DOHH2 (cell line): ENCODE measurements around the gene SLCO3A1.

Experiments
- H3F3A ChIP-seq: fragments of 200-600 bp; sonication (generic), shearing (Covaris generic); 2 replicates; pipeline ENCODE4 v1.6.0; 2016; ENCODE audit warnings: antibody characterized with exemption, mild to moderate bottlenecking; ENCODE audit not compliant: control insufficient read depth, insufficient read depth
- H3K27ac ChIP-seq: fragments of 200-600 bp; sonication (generic); 2 replicates; pipeline ENCODE4 v1.5.1; 2014; ENCODE audit warnings: low read depth, mild to moderate bottlenecking, low read length, moderate library complexity
- H3K27me3 ChIP-seq: fragments of 200-600 bp; sonication (generic); 2 replicates; pipeline ENCODE4 v1.6.1; 2014; ENCODE audit warnings: mild to moderate bottlenecking, low read length, mixed read lengths; ENCODE audit not compliant: control insufficient read depth
- H3K36me3 ChIP-seq: fragments of 200-600 bp; sonication (generic); 2 replicates; pipeline ENCODE4 v1.6.1; 2014; ENCODE audit warnings: mild to moderate bottlenecking, low read length, moderate library complexity, mixed read lengths; ENCODE audit not compliant: control insufficient read depth
- H3K4me1 ChIP-seq: fragments of 200-600 bp; sonication (generic); 2 replicates; pipeline ENCODE4 v1.6.1; 2014; ENCODE audit warnings: mild to moderate bottlenecking, low read length, mixed read lengths; ENCODE audit not compliant: control insufficient read depth
- H3K4me2 ChIP-seq: fragments of 200-600 bp; sonication (generic); 2 replicates; pipeline ENCODE4 v1.6.0; 2014; ENCODE audit warnings: mild to moderate bottlenecking, low read length, moderate library complexity
- H3K4me3 ChIP-seq: fragments of 200-600 bp; sonication (generic); 2 replicates; pipeline ENCODE4 v1.5.1; 2014; ENCODE audit warnings: mild to moderate bottlenecking, low read length, mixed read lengths
- H3K79me2 ChIP-seq: fragments of 200-600 bp; sonication (generic); 2 replicates; pipeline ENCODE4 v1.6.1; 2014; ENCODE audit warnings: mild to moderate bottlenecking, low read length, mixed read lengths; ENCODE audit not compliant: control insufficient read depth
- H3K9me2 ChIP-seq: fragments of 200-600 bp; sonication (generic); replicated peaks from 2 replicates; pipeline ENCODE4 v1.6.1; 2014; ENCODE audit warnings: mild to moderate bottlenecking, low read length, mixed read lengths; ENCODE audit not compliant: control insufficient read depth
- H3K9me3 ChIP-seq: fragments of 200-600 bp; sonication (generic); 2 replicates; pipeline ENCODE4 v1.6.1; 2014; ENCODE audit warnings: antibody characterized with exemption, low read length, mixed read lengths; ENCODE audit not compliant: control insufficient read depth, insufficient read depth
- H4K20me1 ChIP-seq: fragments of 200-600 bp; sonication (generic); 2 replicates; pipeline ENCODE4 v1.6.0; 2014; ENCODE audit warnings: low read depth, mild to moderate bottlenecking, antibody characterized with exemption, low read length, moderate library complexity; ENCODE audit not compliant: control insufficient read depth, insufficient read depth
- CTCF ChIP-seq: fragments of 200-600 bp; sonication (generic); IDR thresholded peaks from one replicate; pipeline ENCODE4 v1.5.1; 2014; ENCODE audit warnings: antibody characterized with exemption, mild to moderate bottlenecking, low read depth, low read length; ENCODE audit not compliant: poor library complexity, severe bottlenecking
- EZH2phosphoT487 ChIP-seq: fragments of 200-600 bp; sonication (generic); IDR thresholded peaks from 2 replicates; pipeline ENCODE4 v1.6.1; 2017; ENCODE audit warnings: borderline replicate concordance, mild to moderate bottlenecking, antibody characterized with exemption, low read length, moderate library complexity, mixed read lengths

The SLCO3A1 gene

GRCh38 chr15:92017882-92018534 lies 164.5 kb downstream of the SLCO3A1 start:
- H3K4me1 ChIP-seq = peaks cover 14% of the 10 kb centered on the region
- H3F3A ChIP-seq = no peaks in the 10 kb centered on the region
- no peaks in the 10 kb centered on the region for H3K9me3 ChIP-seq
- H3K79me2 ChIP-seq = no peaks in the 10 kb centered on the region
- H3K4me2 ChIP-seq = no peak overlapping the region
- H3K27ac ChIP-seq = no peak overlapping the region
- no peaks in the 10 kb centered on the region for H3K9me2 ChIP-seq
- no peaks in the 10 kb centered on the region for H3K36me3 ChIP-seq
- TF ChIP-seq CTCF (no peak), EZH2phosphoT487 (no peak)
- H3K4me3 ChIP-seq = no peak overlapping the region
- no peaks in the 10 kb centered on the region for H4K20me1 ChIP-seq
- no peaks in the 10 kb centered on the region for H3K27me3 ChIP-seq

- no peak for TF ChIP-seq EZH2phosphoT487
- TF ChIP-seq CTCF = no peak
- H3K27me3 ChIP-seq = no peaks in the 10 kb centered on the region
- H3K27ac ChIP-seq = no peak overlapping the region
- no peak overlapping the region for H3K4me2 ChIP-seq
- no peaks in the 10 kb centered on the region for H3K79me2 ChIP-seq
- H3K9me2 ChIP-seq = no peaks in the 10 kb centered on the region
- no peaks in the 10 kb centered on the region for H4K20me1 ChIP-seq
- no peaks in the 10 kb centered on the region for H3K9me3 ChIP-seq
- H3F3A ChIP-seq = no peaks in the 10 kb centered on the region
- peaks cover 11% of the 10 kb centered on the region for H3K4me1 ChIP-seq
- H3K36me3 ChIP-seq = no peaks in the 10 kb centered on the region
- no peak overlapping the region for H3K4me3 ChIP-seq
Measured at GRCh38 chr15:92018535-92019239, 165.2 kb downstream of the SLCO3A1 start.

- Histone ChIP-seq H3K36me3 (no peaks in the 10 kb centered on the region), H3K4me1 (peaks cover under 1% of the 10 kb centered on the region; the same call in 1 of the 2 replicates), H3K9me3 (no peaks in the 10 kb centered on the region), H3K79me2 (no peaks in the 10 kb centered on the region), H3F3A (no peaks in the 10 kb centered on the region), H3K27me3 (no peaks in the 10 kb centered on the region), H3K9me2 (no peaks in the 10 kb centered on the region), H3K4me2 (no peak overlapping the region), H3K4me3 (no peak overlapping the region), H3K27ac (no peak overlapping the region), H4K20me1 (no peaks in the 10 kb centered on the region)
- TF ChIP-seq CTCF (no peak), EZH2phosphoT487 (no peak)
Measured at GRCh38 chr15:92019706-92020105, 166.2 kb downstream of the SLCO3A1 start.
